ENCODE results near the gene PDZD11.

DNA sequence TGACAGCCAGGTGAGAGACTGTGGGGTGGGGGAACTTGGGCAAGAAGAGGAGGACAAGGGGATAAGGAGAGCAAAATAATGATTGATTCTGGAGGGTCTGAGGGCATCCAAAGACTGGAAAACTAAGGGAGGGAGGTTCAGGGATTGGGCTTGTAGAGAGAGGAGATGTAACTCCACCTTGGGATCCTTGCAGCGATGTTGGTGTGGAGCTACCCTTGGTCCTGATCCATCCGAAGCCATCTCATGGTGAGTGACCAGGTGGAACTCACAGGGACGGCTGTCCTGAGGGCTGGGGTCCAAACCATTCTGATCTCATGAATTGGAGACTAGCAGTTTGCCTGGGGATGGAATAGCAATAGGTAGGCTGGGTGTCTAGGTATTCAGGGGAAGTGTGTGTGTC, 9.2 kb downstream of the PDZD11 start:
- TF ChIP-seq POLR2AphosphoS5 (IDR thresholded peaks at IDR 0.05), result no peak
- TF ChIP-seq, protein P1, sequence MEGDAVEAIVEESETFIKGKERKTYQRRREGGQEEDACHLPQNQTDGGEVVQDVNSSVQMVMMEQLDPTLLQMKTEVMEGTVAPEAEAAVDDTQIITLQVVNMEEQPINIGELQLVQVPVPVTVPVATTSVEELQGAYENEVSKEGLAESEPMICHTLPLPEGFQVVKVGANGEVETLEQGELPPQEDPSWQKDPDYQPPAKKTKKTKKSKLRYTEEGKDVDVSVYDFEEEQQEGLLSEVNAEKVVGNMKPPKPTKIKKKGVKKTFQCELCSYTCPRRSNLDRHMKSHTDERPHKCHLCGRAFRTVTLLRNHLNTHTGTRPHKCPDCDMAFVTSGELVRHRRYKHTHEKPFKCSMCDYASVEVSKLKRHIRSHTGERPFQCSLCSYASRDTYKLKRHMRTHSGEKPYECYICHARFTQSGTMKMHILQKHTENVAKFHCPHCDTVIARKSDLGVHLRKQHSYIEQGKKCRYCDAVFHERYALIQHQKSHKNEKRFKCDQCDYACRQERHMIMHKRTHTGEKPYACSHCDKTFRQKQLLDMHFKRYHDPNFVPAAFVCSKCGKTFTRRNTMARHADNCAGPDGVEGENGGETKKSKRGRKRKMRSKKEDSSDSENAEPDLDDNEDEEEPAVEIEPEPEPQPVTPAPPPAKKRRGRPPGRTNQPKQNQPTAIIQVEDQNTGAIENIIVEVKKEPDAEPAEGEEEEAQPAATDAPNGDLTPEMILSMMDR (IDR thresholded peaks at IDR 0.05), result no peak
